ENCODE data around the gene MDM1. TPM values are rescaled to one million over a fixed set of nuclear protein-coding genes. Genes with fewer than 3 reads are reported as not detected.

Gene MDM1
- total and polyA plus RNA-seq, 2 of the 13 experiments (the other 11 are each of a cell fraction or from before 2014, with no cell fraction given), result 4.6 to 15.2 TPM

GRCh38 chr12:68368327-68368726, 36.2 kb upstream of the MDM1 start (continued):
- TF ChIP-seq ZNF260 (CRISPR knock-in tag; IDR thresholded peaks at IDR 0.05; ENCODE audit: borderline replicate concordance, low read depth), result no peak
- TF ChIP-seq, protein P1, sequence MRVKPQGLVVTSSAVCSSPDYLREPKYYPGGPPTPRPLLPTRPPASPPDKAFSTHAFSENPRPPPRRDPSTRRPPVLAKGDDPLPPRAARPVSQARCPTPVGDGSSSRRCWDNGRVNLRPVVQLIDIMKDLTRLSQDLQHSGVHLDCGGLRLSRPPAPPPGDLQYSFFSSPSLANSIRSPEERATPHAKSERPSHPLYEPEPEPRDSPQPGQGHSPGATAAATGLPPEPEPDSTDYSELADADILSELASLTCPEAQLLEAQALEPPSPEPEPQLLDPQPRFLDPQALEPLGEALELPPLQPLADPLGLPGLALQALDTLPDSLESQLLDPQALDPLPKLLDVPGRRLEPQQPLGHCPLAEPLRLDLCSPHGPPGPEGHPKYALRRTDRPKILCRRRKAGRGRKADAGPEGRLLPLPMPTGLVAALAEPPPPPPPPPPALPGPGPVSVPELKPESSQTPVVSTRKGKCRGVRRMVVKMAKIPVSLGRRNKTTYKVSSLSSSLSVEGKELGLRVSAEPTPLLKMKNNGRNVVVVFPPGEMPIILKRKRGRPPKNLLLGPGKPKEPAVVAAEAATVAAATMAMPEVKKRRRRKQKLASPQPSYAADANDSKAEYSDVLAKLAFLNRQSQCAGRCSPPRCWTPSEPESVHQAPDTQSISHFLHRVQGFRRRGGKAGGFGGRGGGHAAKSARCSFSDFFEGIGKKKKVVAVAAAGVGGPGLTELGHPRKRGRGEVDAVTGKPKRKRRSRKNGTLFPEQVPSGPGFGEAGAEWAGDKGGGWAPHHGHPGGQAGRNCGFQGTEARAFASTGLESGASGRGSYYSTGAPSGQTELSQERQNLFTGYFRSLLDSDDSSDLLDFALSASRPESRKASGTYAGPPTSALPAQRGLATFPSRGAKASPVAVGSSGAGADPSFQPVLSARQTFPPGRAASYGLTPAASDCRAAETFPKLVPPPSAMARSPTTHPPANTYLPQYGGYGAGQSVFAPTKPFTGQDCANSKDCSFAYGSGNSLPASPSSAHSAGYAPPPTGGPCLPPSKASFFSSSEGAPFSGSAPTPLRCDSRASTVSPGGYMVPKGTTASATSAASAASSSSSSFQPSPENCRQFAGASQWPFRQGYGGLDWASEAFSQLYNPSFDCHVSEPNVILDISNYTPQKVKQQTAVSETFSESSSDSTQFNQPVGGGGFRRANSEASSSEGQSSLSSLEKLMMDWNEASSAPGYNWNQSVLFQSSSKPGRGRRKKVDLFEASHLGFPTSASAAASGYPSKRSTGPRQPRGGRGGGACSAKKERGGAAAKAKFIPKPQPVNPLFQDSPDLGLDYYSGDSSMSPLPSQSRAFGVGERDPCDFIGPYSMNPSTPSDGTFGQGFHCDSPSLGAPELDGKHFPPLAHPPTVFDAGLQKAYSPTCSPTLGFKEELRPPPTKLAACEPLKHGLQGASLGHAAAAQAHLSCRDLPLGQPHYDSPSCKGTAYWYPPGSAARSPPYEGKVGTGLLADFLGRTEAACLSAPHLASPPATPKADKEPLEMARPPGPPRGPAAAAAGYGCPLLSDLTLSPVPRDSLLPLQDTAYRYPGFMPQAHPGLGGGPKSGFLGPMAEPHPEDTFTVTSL (CRISPR knock-in tag; IDR thresholded peaks at IDR 0.05; ENCODE audit: borderline replicate concordance), result no peak
- TF ChIP-seq ZBED4 (CRISPR knock-in tag; IDR thresholded peaks at IDR 0.05; ENCODE audit: borderline replicate concordance), result no peak
